Cardiac septum (tissue), 1 donor: Measurements from ENCODE around the gene PCLAF. TPM values are rescaled to one million over a fixed set of nuclear protein-coding genes. Genes with fewer than 3 reads are reported as not detected.
"Not testable (repeated sequence)": the region's sequence is repeated elsewhere in the genome, so short reads cannot be mapped to it uniquely, and the experiment has no call there.

Experiments used
- DNase-seq: peaks from one replicate; pipeline ENCODE4 v3.0.0-alpha.2; 2020; ENCODE audit warnings: low spot score
- intact Hi-C: fragments of 100-400 bp; cut with DNase I; formaldehyde crosslinking; loops from one replicate; pipeline ENCODE4 v1.14.0; 2022
- long read RNA-seq: library from polyadenylated mRNA; unstranded; transcript quantifications from one replicate; pipeline ENCODE4 v2.0.0, GENCODE V29; 2021
- total RNA-seq: library from RNA; stranded (reverse); fragmentation: NEBNext Ultra II Directional; extraction: Animal tissue kit (Norgen Biotek cat#: 25700); gene quantifications from one replicate; pipeline ENCODE4 v1.2.1, GENCODE V29; 2021
- donor health status: DM: no; HTN: no; CAD: no.

Gene PCLAF
- 0.19 TPM for total RNA-seq
- long read RNA-seq, result 0 reads

- DNase-seq, result peak; percentile 96
- intact Hi-C loops, result no loop called here
Measured at GRCh38 chr15:64381000-64381751, at the start of gene PCLAF. PCLAF (minus strand) TSS chr15:64381441; CDS start chr15:64381371, 70 bp downstream.

- intact Hi-C loops, result loop anchor here (5.0 kb wide), 2 partner anchors 222 to 252 kb away; no protein-coding TSS in a partner anchor
- DNase-seq, result no peak
Measured at GRCh38 chr15:64430000-64430735, 48.9 kb upstream of the PCLAF start.

- no peak for DNase-seq
- intact Hi-C loops, result loop anchor here (5.0 kb wide), 2 partner anchors 223 to 253 kb away; no protein-coding TSS in a partner anchor
Measured at GRCh38 chr15:64429448-64429847, 48.2 kb upstream of the PCLAF start.

GRCh38 chr15:64426845-64427465 is 45.7 kb upstream of the PCLAF start:
- intact Hi-C loops, result loop anchor here (5.0 kb wide), 2 partner anchors 225 to 255 kb away; no protein-coding TSS in a partner anchor
- no peak for DNase-seq

GRCh38 chr15:64425221-64425620 is 44.0 kb upstream of the PCLAF start:
- no peak for DNase-seq
- intact Hi-C loops, result loop anchor here (5.0 kb wide), 2 partner anchors 227 to 257 kb away; no protein-coding TSS in a partner anchor

GRCh38 chr15:64423970-64424369 is 42.7 kb upstream of the PCLAF start:
- intact Hi-C loops, result no loop called here
- no peak for DNase-seq

- intact Hi-C loops, result no loop called here
- no peak for DNase-seq
Measured at GRCh38 chr15:64422697-64423096, 41.5 kb upstream of the PCLAF start.

GRCh38 chr15:64412216-64412615 is 31.0 kb upstream of the PCLAF start:
- DNase-seq, result no peak
- intact Hi-C loops, result no loop called here

- no peak for DNase-seq
- intact Hi-C loops, result no loop called here
Measured at GRCh38 chr15:64400583-64400982, 19.3 kb upstream of the PCLAF start.

- intact Hi-C loops, result no loop called here
- DNase-seq, result no peak
Measured at GRCh38 chr15:64398575-64398974, 17.3 kb upstream of the PCLAF start.

GRCh38 chr15:64396789-64397188 is 15.5 kb upstream of the PCLAF start:
- intact Hi-C loops, result no loop called here

GRCh38 chr15:64392471-64392870 is 11.2 kb upstream of the PCLAF start:
- intact Hi-C loops, DNase-seq: not testable (repeated sequence)

More at GRCh38 chr15:64396789-64397188, 15.5 kb upstream of the PCLAF start:
- DNase-seq, result no peak

- no peak for DNase-seq
- intact Hi-C loops, result no loop called here
Measured at GRCh38 chr15:64389036-64389435, 7.8 kb upstream of the PCLAF start.

GRCh38 chr15:64387562-64388168 is 6.4 kb upstream of the PCLAF start, which contains the start of gene TRIP4:
TRIP4 (plus strand) TSS chr15:64387836; CDS start chr15:64387864, 28 bp downstream.
- DNase-seq, result peak; percentile 98
- intact Hi-C loops, result loop anchor here (1.0 to 2.0 kb wide), 3 partner anchors 31 to 225 kb away; partner anchors contain the start of genes CSNK1G1, PPIB and ZNF609

GRCh38 chr15:64386291-64386690 is 5.0 kb upstream of the PCLAF start:
- intact Hi-C loops, result loop anchor here (2.0 kb wide), 1 partner anchor 223 kb away; the partner anchor contains the start of gene PPIB

GRCh38 chr15:64383760-64384159 is 2.5 kb upstream of the PCLAF start:
- DNase-seq, result no peak
- intact Hi-C loops, result no loop called here

More at GRCh38 chr15:64386291-64386690, 5.0 kb upstream of the PCLAF start:
- no peak for DNase-seq

GRCh38 chr15:64380130-64380870 is 941 bp downstream of the PCLAF start:
- intact Hi-C loops, DNase-seq: not testable (repeated sequence)

GRCh38 chr15:64379216-64379960 is 1.9 kb downstream of the PCLAF start:
- DNase-seq, result no peak
- intact Hi-C loops, result no loop called here
